Measurements from ENCODE around the gene WFDC1.

WFDC1 gene

GRCh38 chr16:84314373-84314772 is 19.7 kb downstream of the WFDC1 start:
- DNase-seq (ENCODE audit: low read depth): no peak
- no peak for TF ChIP-seq CTCF (IDR thresholded peaks at IDR 0.05; ENCODE audit: control insufficient read depth, extremely low read depth, insufficient read depth)
- H3K4me3 ChIP-seq (ENCODE audit: low read depth, low read length): no peak overlapping the region

DNA sequence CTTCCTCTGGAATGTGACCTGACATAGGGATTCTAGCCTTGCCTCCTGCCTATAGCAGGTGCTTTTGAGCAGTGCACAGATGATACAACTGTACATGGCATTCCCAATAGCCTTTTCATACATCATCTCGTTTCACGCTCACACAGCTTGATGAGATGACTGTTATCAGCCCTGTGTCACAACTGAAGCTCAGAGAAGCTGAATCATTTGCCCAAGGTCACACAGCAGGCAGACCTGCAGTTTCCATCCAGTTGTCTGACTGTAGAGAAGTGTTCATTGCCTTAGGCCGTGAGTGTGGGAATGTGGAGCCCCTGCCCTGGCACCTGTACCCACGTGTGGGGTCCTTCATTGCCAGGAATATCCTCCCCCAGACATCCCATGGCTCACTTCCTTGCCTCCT is 20.1 kb downstream of the WFDC1 start:
- no peak for TF ChIP-seq CTCF (IDR thresholded peaks at IDR 0.05; ENCODE audit: control insufficient read depth, extremely low read depth, insufficient read depth)
- no peak for DNase-seq (ENCODE audit: low read depth)
- no peak overlapping the region for H3K4me3 ChIP-seq (ENCODE audit: low read depth, low read length)

DNA sequence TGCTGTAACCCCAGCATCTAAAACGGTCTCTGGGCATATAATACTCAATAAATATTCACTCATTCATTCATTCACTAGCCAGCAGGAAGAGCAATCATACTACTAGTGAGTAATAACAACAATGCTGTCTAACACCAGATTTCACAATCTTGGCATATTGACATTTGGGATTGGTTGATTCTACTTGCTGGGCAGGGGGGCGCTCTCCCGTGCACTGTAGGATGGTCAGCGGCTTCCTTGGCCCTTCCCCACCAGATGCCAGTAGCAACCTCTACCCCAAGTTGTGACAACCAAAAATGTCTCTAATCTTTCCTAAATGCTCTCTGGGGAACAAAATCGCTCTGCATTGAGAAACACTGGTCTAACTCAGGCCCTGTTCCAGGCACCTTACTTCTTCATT is 20.7 kb downstream of the WFDC1 start:
- no peak for TF ChIP-seq CTCF (IDR thresholded peaks at IDR 0.05; ENCODE audit: control insufficient read depth, extremely low read depth, insufficient read depth)
- no peak overlapping the region for H3K4me3 ChIP-seq (ENCODE audit: low read depth, low read length)
- DNase-seq (ENCODE audit: low read depth): no peak

GRCh38 chr16:84318091-84318975 is 23.7 kb downstream of the WFDC1 start:
- DNase-seq (ENCODE audit: low read depth): no peak
- TF ChIP-seq CTCF (IDR thresholded peaks at IDR 0.05; ENCODE audit: control insufficient read depth, extremely low read depth, insufficient read depth): no peak
- no peak overlapping the region for H3K4me3 ChIP-seq (ENCODE audit: low read depth, low read length)

DNA sequence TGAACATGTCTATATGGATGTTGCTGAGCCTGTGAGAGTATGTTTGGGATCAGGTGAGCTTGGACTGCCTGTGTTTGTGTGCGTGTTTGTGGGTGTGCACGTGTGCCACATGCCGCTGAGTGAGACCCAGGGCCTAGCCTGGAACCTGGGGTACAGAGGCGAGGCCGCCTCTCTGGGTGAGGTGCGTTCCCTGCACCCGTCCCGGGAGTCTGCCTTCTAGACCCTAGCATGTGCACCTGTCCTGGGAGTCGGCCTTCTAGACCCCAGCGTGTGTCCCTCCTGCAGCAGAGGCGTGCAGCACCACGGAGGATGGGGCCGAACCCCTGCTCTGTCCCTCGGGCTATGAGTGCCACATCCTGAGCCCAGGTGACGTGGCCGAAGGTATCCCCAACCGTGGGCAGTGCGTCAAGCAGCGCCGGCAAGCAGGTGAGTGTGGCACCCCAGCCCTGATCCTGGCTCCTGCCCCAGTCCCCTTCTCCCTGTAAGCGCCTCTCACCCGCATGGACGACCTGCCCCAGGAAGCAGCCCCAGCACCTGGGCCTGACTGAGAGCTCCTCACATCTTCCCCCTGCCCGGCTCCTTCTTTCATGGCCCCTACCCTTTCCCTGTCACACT is 24.6 kb downstream of the WFDC1 start:
- TF ChIP-seq CTCF (IDR thresholded peaks at IDR 0.05; ENCODE audit: control insufficient read depth, extremely low read depth, insufficient read depth): no peak
- no peak for DNase-seq (ENCODE audit: low read depth)

DNA sequence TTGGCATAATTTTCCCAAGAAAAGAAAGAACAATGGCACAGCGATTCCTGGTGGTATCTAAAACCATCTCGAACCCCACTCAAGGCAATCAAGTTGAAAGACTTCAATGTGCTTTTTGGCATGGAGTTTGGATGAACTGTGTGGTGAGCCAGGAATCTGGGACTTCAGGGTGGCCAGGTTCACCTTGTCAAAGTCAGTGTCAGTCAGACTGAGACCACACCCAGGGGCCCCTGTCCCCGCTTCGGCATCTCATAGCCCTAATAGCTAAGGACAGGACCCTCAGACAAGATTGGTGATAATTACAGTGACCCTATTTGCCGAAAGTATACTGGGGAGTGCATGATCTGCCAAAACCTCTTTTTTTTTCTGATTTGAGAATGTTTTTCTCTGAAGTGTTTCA is 25.8 kb downstream of the WFDC1 start:
- TF ChIP-seq CTCF (IDR thresholded peaks at IDR 0.05; ENCODE audit: control insufficient read depth, extremely low read depth, insufficient read depth): no peak
- no peak for DNase-seq (ENCODE audit: low read depth)
- no peak overlapping the region for H3K4me3 ChIP-seq (ENCODE audit: low read depth, low read length)

More for the DNA sequence above, 24.6 kb downstream of the WFDC1 start:
- H3K4me3 ChIP-seq (ENCODE audit: low read depth, low read length): no peak overlapping the region
